DMS153 treated with DMSO at 0.1 percent for 48 hours (cell line): ENCODE measurements around the gene FBXW12.

ENCODE experiments used
- DNase-seq: peaks from one replicate; lab custom pipeline; 2025; ENCODE audit not compliant: unreplicated experiment; lab: John Stamatoyannopoulos, UW

The FBXW12 gene

GRCh38 chr3:48433472-48434118, 61.6 kb downstream of the FBXW12 start:
- DNase-seq: no peak

DNA sequence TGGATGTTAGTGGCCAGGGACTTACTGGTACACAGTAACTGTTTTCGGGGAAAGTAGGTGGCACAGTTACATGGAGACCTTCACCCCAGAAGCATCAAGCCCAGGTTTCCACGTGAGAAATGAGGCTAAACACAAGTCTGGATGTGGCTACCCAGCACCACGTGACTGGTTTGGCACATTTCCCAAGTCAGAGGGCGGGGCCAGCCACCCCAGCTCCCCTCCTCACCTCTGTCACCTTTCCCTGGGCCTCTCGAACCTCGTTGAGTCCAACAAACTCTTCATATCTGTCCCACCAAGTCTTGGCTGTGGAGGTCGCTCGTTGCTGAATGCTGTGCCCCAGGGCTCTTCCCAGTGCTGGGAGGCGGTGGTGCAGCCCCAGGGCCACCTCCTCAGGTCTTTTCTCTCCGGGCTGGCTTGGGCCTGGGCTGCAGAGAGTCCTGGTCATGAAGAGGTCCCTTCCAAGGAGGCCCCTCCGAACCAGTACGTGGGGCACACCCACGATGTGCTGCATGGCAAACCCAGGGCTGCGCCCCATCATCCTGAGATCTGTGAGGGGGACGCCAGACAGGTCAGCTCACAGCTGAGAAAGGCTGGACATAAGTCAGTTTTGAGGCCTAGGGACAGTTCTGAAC, 62.7 kb downstream of the FBXW12 start:
- no peak for DNase-seq

DNA sequence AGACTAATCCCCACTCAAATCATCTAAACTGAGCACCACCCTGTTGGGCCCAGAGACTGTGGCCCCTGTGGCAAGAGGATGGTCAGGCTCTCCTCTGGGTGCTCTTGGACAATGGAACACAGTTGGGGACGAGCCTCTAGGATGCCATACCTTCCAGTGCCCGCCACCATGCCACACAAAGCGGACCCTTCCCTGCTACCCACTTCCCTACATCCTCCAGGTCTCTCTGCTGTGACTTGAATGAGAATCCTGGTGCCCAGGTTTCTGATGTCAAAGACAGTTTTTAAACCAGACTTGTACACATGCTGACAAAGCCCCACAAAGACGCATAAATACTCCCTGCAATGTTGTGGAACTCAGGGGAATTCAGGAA, 63.2 kb downstream of the FBXW12 start:
- no peak for DNase-seq

DNA sequence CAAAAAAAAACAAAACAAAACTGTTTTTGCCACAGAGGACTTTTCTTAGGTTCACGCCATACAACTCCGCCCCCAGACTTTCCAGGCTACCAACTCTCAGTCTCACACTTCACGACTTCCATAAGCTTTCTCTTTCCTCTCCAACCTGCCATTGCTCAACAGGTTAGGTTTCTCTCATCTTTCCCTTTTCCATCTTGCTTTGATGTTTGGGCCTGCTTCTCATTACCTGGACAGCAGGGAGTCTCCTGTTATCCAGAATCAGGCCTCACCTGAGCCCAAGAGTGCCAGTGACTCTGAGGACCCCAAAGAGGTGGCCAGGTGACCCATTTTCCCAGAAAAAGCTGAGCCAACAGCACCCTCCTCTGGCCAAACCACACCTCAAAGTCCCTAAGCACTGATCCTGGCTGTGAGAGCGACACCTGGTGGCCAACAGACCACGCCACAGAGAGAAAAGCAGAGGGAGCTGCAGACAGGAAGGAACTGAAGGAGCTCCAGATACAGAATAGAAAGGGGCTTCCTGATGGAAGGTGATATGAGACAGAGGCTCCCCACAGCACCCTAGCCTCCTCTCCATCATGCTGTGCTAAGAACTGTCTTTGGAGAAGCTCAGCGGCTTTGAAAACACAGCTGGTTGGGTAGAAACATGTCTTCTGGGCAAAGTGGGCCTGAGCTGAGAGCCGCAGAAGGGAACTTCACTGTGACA, 63.9 kb downstream of the FBXW12 start:
- peak; percentile 10 for DNase-seq

DNA sequence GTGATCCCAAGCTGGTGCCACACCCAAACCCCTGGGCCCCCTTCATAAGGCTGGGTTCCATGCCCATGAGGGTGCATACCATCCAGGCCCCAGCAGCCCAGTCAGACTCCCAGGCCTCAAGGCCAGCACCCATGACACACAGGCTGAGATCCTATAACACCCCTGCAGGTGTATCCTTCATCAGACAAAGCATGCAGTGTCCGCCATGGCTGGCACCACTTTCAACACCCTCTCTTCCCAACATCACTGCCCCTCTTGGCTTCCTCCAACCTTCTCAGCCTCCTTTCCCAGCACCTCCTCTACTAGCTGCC, 64.4 kb downstream of the FBXW12 start:
- DNase-seq: no peak

- no peak for DNase-seq
Observed at GRCh38 chr3:48436855-48437254, 64.8 kb downstream of the FBXW12 start.

DNA sequence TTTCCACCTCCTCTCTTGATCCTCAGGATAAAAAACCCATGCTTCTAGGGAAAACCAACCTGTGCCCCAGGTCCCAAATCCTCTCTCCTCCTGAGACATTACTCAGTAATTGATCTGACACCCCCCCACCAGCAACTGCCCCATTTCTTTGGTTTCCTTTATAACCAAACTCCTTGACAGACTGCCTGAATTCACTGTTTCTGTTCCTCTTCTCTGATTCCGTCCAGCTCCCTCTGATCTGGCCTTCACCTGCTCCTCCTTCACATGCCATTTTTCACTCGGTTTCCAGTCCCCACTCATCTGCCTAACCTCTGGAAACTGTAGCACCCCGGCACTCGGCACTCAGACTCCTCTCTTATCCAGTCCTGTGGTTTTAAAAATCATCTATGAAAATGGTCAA, 65.8 kb downstream of the FBXW12 start:
- DNase-seq: no peak

- DNase-seq: peak; percentile 61
Observed at GRCh38 chr3:48439820-48440589, 68.0 kb downstream of the FBXW12 start, which contains the start of the genes CCDC51 and TMA7. Gene CCDC51, minus strand, starts transcription at chr3:48440119. Its CDS starts 4,991 bp downstream, at chr3:48435128. Gene TMA7, plus strand, starts transcription at chr3:48440257. Its CDS starts 40 bp downstream, at chr3:48440297.

DNA sequence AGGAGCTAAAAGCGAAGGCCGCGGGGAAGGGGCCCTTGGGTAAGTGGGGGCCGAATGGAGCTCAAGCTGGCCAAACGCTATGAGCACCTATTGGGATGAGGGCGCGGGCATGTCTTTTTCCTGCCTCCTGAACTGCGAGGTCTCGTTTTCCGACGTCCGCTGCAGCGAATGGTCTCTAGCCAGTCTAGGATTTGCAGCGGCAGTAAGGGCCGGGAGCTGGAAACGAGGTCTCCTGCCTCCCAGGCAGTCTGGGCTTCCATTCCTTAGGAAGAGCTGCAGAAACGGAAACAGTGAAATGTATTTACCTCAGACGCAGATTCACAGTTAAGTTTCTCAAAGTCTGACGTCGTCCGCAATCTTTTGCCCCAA, 68.6 kb downstream of the FBXW12 start:
- no peak for DNase-seq

GRCh38 chr3:48441940-48442339, 69.9 kb downstream of the FBXW12 start:
- no peak for DNase-seq
